ENCODE measurements around the gene ACSS3.

ACSS3 gene

DNA sequence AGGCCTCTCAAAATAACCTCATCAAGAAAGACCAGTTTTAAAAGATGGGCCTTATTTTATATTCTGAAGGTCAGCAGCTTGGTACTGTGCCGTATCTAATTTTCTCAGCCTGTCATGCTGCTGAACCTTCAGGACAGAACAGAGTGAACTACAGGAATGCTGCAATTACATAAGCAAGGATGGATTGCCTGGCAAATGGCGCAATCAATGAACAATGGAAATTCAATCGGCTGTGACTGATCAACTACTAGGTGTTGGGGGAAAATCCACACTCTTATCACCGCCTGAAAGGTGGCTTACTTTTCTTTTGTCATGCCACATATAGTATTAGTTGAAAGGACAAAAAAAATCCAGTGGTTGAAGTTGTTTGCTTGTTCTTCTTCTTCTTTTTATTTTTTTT is 8.5 kb downstream of the ACSS3 start:
- H3K4me2 ChIP-seq (ENCODE audit: low read length, poor library complexity, severe bottlenecking), result no peak overlapping the region
- 68% methylated on average over 3 of the region's 4 CpGs for WGBS
- H3K23ac ChIP-seq (ENCODE audit: low read length in 2 of 2), result no peak overlapping the region
- H3K79me1 ChIP-seq (replicated peaks; ENCODE audit: low read length, poor library complexity, severe bottlenecking), result peaks cover 11% of the 10 kb centered on the region
- H3K14ac ChIP-seq (ENCODE audit: low read length in 2 of 2), result no peak overlapping the region
- no peaks in the 10 kb centered on the region for H3K4me1 ChIP-seq (ENCODE audit: control insufficient read depth, insufficient read depth, low read depth, low read length)
- DNase-seq, result no peak
- H4K8ac ChIP-seq (ENCODE audit: low read length), result no peak overlapping the region
- H2BK120ac ChIP-seq (ENCODE audit: low read depth, low read length), result no peak overlapping the region
- no peaks in the 10 kb centered on the region for H3K27me3 ChIP-seq (ENCODE audit: control insufficient read depth in 1 of 2, insufficient read depth in 1 of 2, low read length in 2 of 2)
- H2BK15ac ChIP-seq (ENCODE audit: low read depth, poor library complexity, severe bottlenecking), result no peak overlapping the region
- H2BK5ac ChIP-seq (ENCODE audit: low read depth, low read length, poor library complexity, severe bottlenecking), result no peak overlapping the region
- no peak overlapping the region for H3K27ac ChIP-seq (ENCODE audit: low read length, poor library complexity, severe bottlenecking)
- no peaks in the 10 kb centered on the region for H3K9me3 ChIP-seq (ENCODE audit: control insufficient read depth, low read length)
- no peak overlapping the region for H2BK12ac ChIP-seq (ENCODE audit: low read length in 2 of 2)
- no peak overlapping the region for H4K91ac ChIP-seq (ENCODE audit: low read length)
- no peaks in the 10 kb centered on the region for H3K36me3 ChIP-seq (ENCODE audit: control insufficient read depth in 1 of 2, insufficient read depth in 2 of 2, low read depth in 1 of 2, low read length in 2 of 2)
- no peak overlapping the region for H2AFZ ChIP-seq (ENCODE audit: low read depth, low read length)
- H3K9ac ChIP-seq (ENCODE audit: low read length), result no peak overlapping the region
- H3K4ac ChIP-seq (ENCODE audit: low read depth in 1 of 2, low read length in 2 of 2), result no peak overlapping the region
- no peak overlapping the region for H2AK5ac ChIP-seq (ENCODE audit: low read length, severe bottlenecking)
- H3K18ac ChIP-seq (ENCODE audit: low read depth in 1 of 2, low read length in 2 of 2), result no peak overlapping the region
- H3K4me3 ChIP-seq (ENCODE audit: insufficient read depth in 1 of 2, low read depth in 1 of 2, low read length in 2 of 2), result no peak overlapping the region

DNA sequence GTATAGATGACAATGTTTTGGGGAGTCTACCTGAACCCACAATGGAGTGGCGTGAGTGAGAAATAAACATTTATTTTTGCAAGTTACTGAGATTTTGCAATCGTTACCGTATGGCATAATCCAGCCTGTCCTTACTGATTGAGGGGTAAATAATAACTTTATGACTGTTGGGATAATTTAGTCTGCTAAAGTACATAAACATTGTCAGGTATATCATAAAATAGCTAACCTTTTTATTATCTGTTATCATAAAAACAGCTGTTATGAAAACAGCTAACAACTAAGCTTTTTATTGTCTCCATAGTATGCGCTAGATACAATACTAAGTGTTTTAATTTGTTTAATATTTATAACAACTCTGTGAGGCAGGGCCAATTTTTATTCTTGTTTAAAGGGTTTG is 10.3 kb downstream of the ACSS3 start:
- DNase-seq, result no peak
- no peaks in the 10 kb centered on the region for H3K27me3 ChIP-seq (ENCODE audit: control insufficient read depth in 1 of 2, insufficient read depth in 1 of 2, low read length in 2 of 2)
- H2AK5ac ChIP-seq (ENCODE audit: low read length, severe bottlenecking), result no peak overlapping the region
- no peak overlapping the region for H3K27ac ChIP-seq (ENCODE audit: low read length, poor library complexity, severe bottlenecking)
- H3K4me3 ChIP-seq (ENCODE audit: insufficient read depth in 1 of 2, low read depth in 1 of 2, low read length in 2 of 2), result no peak overlapping the region
- peaks cover 8% of the 10 kb centered on the region for H3K79me1 ChIP-seq (replicated peaks; ENCODE audit: low read length, poor library complexity, severe bottlenecking)
- H4K8ac ChIP-seq (ENCODE audit: low read length), result no peak overlapping the region
- H2BK120ac ChIP-seq (ENCODE audit: low read depth, low read length), result no peak overlapping the region
- no peak overlapping the region for H3K9ac ChIP-seq (ENCODE audit: low read length)
- H3K36me3 ChIP-seq (ENCODE audit: control insufficient read depth in 1 of 2, insufficient read depth in 2 of 2, low read depth in 1 of 2, low read length in 2 of 2), result no peaks in the 10 kb centered on the region
- no peak overlapping the region for H3K14ac ChIP-seq (ENCODE audit: low read length in 2 of 2)
- H3K4me2 ChIP-seq (ENCODE audit: low read length, poor library complexity, severe bottlenecking), result no peak overlapping the region
- H3K4me1 ChIP-seq (ENCODE audit: control insufficient read depth, insufficient read depth, low read depth, low read length), result no peaks in the 10 kb centered on the region
- H3K23ac ChIP-seq (ENCODE audit: low read length in 2 of 2), result no peak overlapping the region
- no peak overlapping the region for H2AFZ ChIP-seq (ENCODE audit: low read depth, low read length)
- 100% methylated on average over 3 of the region's 4 CpGs for WGBS
- H2BK12ac ChIP-seq (ENCODE audit: low read length in 2 of 2), result no peak overlapping the region
- no peak overlapping the region for H2BK15ac ChIP-seq (ENCODE audit: low read depth, poor library complexity, severe bottlenecking)
- H3K9me3 ChIP-seq (ENCODE audit: control insufficient read depth, low read length), result no peaks in the 10 kb centered on the region
- H3K18ac ChIP-seq (ENCODE audit: low read depth in 1 of 2, low read length in 2 of 2), result no peak overlapping the region
- H4K91ac ChIP-seq (ENCODE audit: low read length), result no peak overlapping the region
- no peak overlapping the region for H3K4ac ChIP-seq (ENCODE audit: low read depth in 1 of 2, low read length in 2 of 2)
- H2BK5ac ChIP-seq (ENCODE audit: low read depth, low read length, poor library complexity, severe bottlenecking), result no peak overlapping the region

DNA sequence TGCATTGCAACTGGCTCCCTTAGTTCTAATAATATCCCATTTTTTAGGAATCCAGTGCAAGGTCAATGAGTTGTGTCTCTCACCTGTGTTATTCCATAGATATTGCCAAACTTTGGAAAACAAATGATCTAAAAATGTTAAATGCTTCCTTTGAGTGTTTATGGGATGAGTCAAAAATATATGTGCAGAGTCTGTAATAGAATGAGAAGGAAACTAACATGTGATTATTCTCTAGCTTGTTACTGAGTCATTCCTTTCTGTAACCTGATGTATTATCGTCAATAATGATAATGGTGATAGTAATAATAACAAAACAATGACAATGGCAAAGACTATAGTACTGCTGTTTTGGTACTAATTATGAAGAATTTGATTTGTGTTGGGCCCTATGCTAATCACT is 11.5 kb downstream of the ACSS3 start:
- H3K27me3 ChIP-seq (ENCODE audit: control insufficient read depth in 1 of 2, insufficient read depth in 1 of 2, low read length in 2 of 2), result no peaks in the 10 kb centered on the region
- no peak overlapping the region for H3K9ac ChIP-seq (ENCODE audit: low read length)
- no peaks in the 10 kb centered on the region for H3K4me1 ChIP-seq (ENCODE audit: control insufficient read depth, insufficient read depth, low read depth, low read length)
- H3K14ac ChIP-seq (ENCODE audit: low read length in 2 of 2), result no peak overlapping the region
- no peak overlapping the region for H2BK5ac ChIP-seq (ENCODE audit: low read depth, low read length, poor library complexity, severe bottlenecking)
- H2AFZ ChIP-seq (ENCODE audit: low read depth, low read length), result no peak overlapping the region
- H3K18ac ChIP-seq (ENCODE audit: low read depth in 1 of 2, low read length in 2 of 2), result no peak overlapping the region
- H2AK5ac ChIP-seq (ENCODE audit: low read length, severe bottlenecking), result no peak overlapping the region
- no CpG with 5 or more reads among the region's 1 CpG for WGBS
- no peak overlapping the region for H4K91ac ChIP-seq (ENCODE audit: low read length)
- no peak overlapping the region for H3K4me3 ChIP-seq (ENCODE audit: insufficient read depth in 1 of 2, low read depth in 1 of 2, low read length in 2 of 2)
- H2BK15ac ChIP-seq (ENCODE audit: low read depth, poor library complexity, severe bottlenecking), result no peak overlapping the region
- H3K9me3 ChIP-seq (ENCODE audit: control insufficient read depth, low read length), result no peaks in the 10 kb centered on the region
- H2BK12ac ChIP-seq (ENCODE audit: low read length in 2 of 2), result no peak overlapping the region
- H2BK120ac ChIP-seq (ENCODE audit: low read depth, low read length), result no peak overlapping the region
- H3K4me2 ChIP-seq (ENCODE audit: low read length, poor library complexity, severe bottlenecking), result no peak overlapping the region
- H3K4ac ChIP-seq (ENCODE audit: low read depth in 1 of 2, low read length in 2 of 2), result no peak overlapping the region
- peaks cover 6% of the 10 kb centered on the region for H3K79me1 ChIP-seq (replicated peaks; ENCODE audit: low read length, poor library complexity, severe bottlenecking)
- H3K27ac ChIP-seq (ENCODE audit: low read length, poor library complexity, severe bottlenecking), result no peak overlapping the region
- no peak for DNase-seq
- H4K8ac ChIP-seq (ENCODE audit: low read length), result no peak overlapping the region
- H3K23ac ChIP-seq (ENCODE audit: low read length in 2 of 2), result no peak overlapping the region
- no peaks in the 10 kb centered on the region for H3K36me3 ChIP-seq (ENCODE audit: control insufficient read depth in 1 of 2, insufficient read depth in 2 of 2, low read depth in 1 of 2, low read length in 2 of 2)

DNA sequence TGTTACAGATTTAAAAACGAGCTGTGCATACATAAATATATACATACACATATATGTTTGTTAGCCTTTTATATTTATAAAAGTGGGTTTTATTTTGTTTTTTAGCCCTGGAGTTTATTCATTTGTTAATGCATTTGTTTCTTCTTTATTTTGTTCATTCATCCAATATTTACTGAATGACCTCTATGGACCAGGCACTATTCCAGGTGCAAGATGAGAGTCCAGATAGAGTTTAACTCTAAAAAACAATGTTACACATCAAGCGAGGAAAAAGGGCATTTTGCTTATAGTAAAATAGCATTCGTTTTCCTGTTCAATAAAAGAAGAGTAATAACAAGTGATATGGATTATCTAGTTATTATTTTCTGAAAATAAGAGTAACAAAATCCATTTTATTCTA is 14.2 kb downstream of the ACSS3 start:
- Histone ChIP-seq H3K9me3 (ENCODE audit: control insufficient read depth, low read length) (no peaks in the 10 kb centered on the region), H3K4ac (ENCODE audit: low read depth in 1 of 2, low read length in 2 of 2) (no peak overlapping the region), H2AK5ac (ENCODE audit: low read length, severe bottlenecking) (no peak overlapping the region), H2AFZ (ENCODE audit: low read depth, low read length) (no peak overlapping the region), H3K4me1 (ENCODE audit: control insufficient read depth, insufficient read depth, low read depth, low read length) (no peaks in the 10 kb centered on the region), H4K8ac (ENCODE audit: low read length) (no peak overlapping the region), H3K18ac (ENCODE audit: low read depth in 1 of 2, low read length in 2 of 2) (no peak overlapping the region), H2BK15ac (ENCODE audit: low read depth, poor library complexity, severe bottlenecking) (no peak overlapping the region), H3K4me3 (ENCODE audit: insufficient read depth in 1 of 2, low read depth in 1 of 2, low read length in 2 of 2) (no peak overlapping the region), H3K36me3 (ENCODE audit: control insufficient read depth in 1 of 2, insufficient read depth in 2 of 2, low read depth in 1 of 2, low read length in 2 of 2) (no peaks in the 10 kb centered on the region), H3K27me3 (ENCODE audit: control insufficient read depth in 1 of 2, insufficient read depth in 1 of 2, low read length in 2 of 2) (no peaks in the 10 kb centered on the region), H3K14ac (ENCODE audit: low read length in 2 of 2) (no peak overlapping the region), H2BK120ac (ENCODE audit: low read depth, low read length) (no peak overlapping the region), H4K91ac (ENCODE audit: low read length) (no peak overlapping the region), H2BK5ac (ENCODE audit: low read depth, low read length, poor library complexity, severe bottlenecking) (no peak overlapping the region), H3K9ac (ENCODE audit: low read length) (no peak overlapping the region), H3K79me1 (replicated peaks; ENCODE audit: low read length, poor library complexity, severe bottlenecking) (peaks cover 5% of the 10 kb centered on the region), H3K4me2 (ENCODE audit: low read length, poor library complexity, severe bottlenecking) (no peak overlapping the region), H2BK12ac (ENCODE audit: low read length in 2 of 2) (no peak overlapping the region), H3K23ac (ENCODE audit: low read length in 2 of 2) (no peak overlapping the region), H3K27ac (ENCODE audit: low read length, poor library complexity, severe bottlenecking) (no peak overlapping the region)
- no CpG with 5 or more reads among the region's 3 CpGs for WGBS
- no peak for DNase-seq
